Caco-2 (cell line): ENCODE data around the gene TBPL1. TPM values are rescaled to one million over a fixed set of nuclear protein-coding genes. Genes with fewer than 3 reads are reported as not detected.

ENCODE experiments used
- BruUV-seq: library from RNA; stranded (reverse); fragments of 400-500 nt; replicated peaks from 2 replicates; lab custom pipeline; 2021; lab: Mats Ljungman, UMichigan
- CTCF ChIA-PET: fragments of 300-600 bp; sonication (Branson Sonifier 250); formaldehyde crosslinking; loops from one replicate; lab custom pipeline; 2022; ENCODE audit warnings: antibody characterized with exemption; lab: Charles Lee
- POLR2A ChIA-PET: fragments of 300-600 bp; sonication (Branson Sonifier 250); formaldehyde crosslinking; loops from one replicate; lab custom pipeline; 2022; ENCODE audit warnings: antibody characterized with exemption; lab: Charles Lee
- DNase-seq, 2 experiments: peaks; one replicate each; pipeline versions ENCODE4 v3.0.0 to v3.0.0-alpha.2; 2020 to 2022
- H3K27me3 ChIP-seq: replicated peaks from 2 replicates; pipeline ENCODE4 v1.6.0; 2011; ENCODE audit warnings: low read length; ENCODE audit not compliant: control insufficient read depth, insufficient read depth
- H3K36me3 ChIP-seq: 2 replicates; pipeline ENCODE4 v1.5.1; 2011; ENCODE audit warnings: low read length; ENCODE audit not compliant: control insufficient read depth, insufficient read depth
- H3K4me1 ChIP-seq: fragments of 250-450 bp; sonication (Bioruptor Pico); 2 replicates; pipeline ENCODE4 v1.5.1; 2020; ENCODE audit warnings: mild to moderate bottlenecking
- H3K4me3 ChIP-seq: 2 replicates; pipeline ENCODE4 v1.5.1; 2011; ENCODE audit warnings: low read depth, mild to moderate bottlenecking, control low read depth, low read length
- H3K9me3 ChIP-seq: fragments of 250-450 bp; sonication (Bioruptor Pico); 2 replicates; pipeline ENCODE4 v1.5.1; 2020; ENCODE audit warnings: mild to moderate bottlenecking, moderate library complexity
- H3K27ac Mint-ChIP-seq: one replicate; pipeline ENCODE4 v1.8.0; 2022; ENCODE audit warnings: mixed read lengths; ENCODE audit not compliant: unreplicated experiment
- H3K27me3 Mint-ChIP-seq: one replicate; pipeline ENCODE4 v1.8.0; 2022; ENCODE audit warnings: mixed read lengths; ENCODE audit not compliant: insufficient read depth, unreplicated experiment
- H3K36me3 Mint-ChIP-seq: one replicate; pipeline ENCODE4 v1.8.0; 2022; ENCODE audit warnings: mild to moderate bottlenecking, mixed read lengths; ENCODE audit not compliant: insufficient read depth, unreplicated experiment
- H3K4me1 Mint-ChIP-seq: one replicate; pipeline ENCODE4 v1.8.0; 2022; ENCODE audit warnings: low read depth, mixed read lengths; ENCODE audit not compliant: unreplicated experiment
- H3K4me3 Mint-ChIP-seq: one replicate; pipeline ENCODE4 v1.8.0; 2022; ENCODE audit warnings: mild to moderate bottlenecking, moderate library complexity, mixed read lengths; ENCODE audit not compliant: unreplicated experiment
- H3K9me3 Mint-ChIP-seq: one replicate; pipeline ENCODE4 v1.8.0; 2022; ENCODE audit warnings: mixed read lengths; ENCODE audit not compliant: unreplicated experiment
- CTCF ChIP-seq, 2 experiments: fragments of 200-600 bp in 1 of 2; IDR thresholded peaks; 1 replicate in 1 of 2; 2 replicates in 1 of 2; pipeline versions ENCODE4 v1.5.1 to v1.8.0; 2011 to 2022; ENCODE audit warnings: antibody characterized with exemption in 1 of 2, control low read depth in 1 of 2, inconsistent platforms in 1 of 2, low read depth in 1 of 2, low read length in 1 of 2, mild to moderate bottlenecking in 1 of 2, moderate library complexity in 1 of 2; ENCODE audit not compliant: insufficient read depth in 1 of 2, severe bottlenecking in 1 of 2, unreplicated experiment in 1 of 2
- intact Hi-C: fragments of 100-400 bp; cut with micrococcal nuclease; formaldehyde crosslinking; loops from one replicate; pipeline ENCODE4 v1.10.0; 2022; ENCODE audit not compliant: unreplicated experiment
- total RNA-seq: library from RNA; stranded (reverse); gene quantifications from 2 replicates; pipeline ENCODE4 v1.2.3, GENCODE V29; 2022

The TBPL1 gene
- total RNA-seq, 1 experiment from 2014 or later, result 19.3 TPM

DNA sequence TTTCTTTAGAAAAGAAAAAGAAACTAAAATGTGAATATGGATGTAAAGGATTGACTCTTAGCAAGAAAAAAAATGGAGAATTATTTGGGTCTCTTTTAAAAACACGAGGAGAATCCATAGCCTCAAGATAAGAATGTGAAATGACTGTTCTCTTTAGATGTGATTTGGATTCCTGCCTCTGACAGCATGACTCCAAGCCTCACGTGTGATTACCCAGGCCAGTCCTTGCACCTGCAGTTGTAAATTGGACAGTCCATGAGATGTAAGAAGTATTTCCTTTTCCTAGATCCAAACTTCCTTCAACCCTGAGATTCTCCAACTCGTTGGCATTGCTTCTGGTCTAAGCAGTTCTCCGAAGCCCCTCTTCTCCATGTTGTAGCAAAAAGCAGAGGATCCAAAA, 67.5 kb downstream of the TBPL1 start:
- Mint-ChIP-seq H3K27ac (no peak overlapping the region), H3K27me3 (no peaks in the 10 kb centered on the region), H3K36me3 (no peaks in the 10 kb centered on the region), H3K4me1 (no peaks in the 10 kb centered on the region), H3K4me3 (no peak overlapping the region), H3K9me3 (no peaks in the 10 kb centered on the region)
- POLR2A ChIA-PET, result no interaction called here
- peaks cover 8% of the 10 kb centered on the region; the same call in 1 of the 2 replicates for H3K4me1 ChIP-seq
- H3K36me3 ChIP-seq, result no peaks in the 10 kb centered on the region
- no peaks in the 10 kb centered on the region for H3K27me3 ChIP-seq
- no peak overlapping the region for H3K4me3 ChIP-seq
- no peak for DNase-seq
- CTCF ChIA-PET, result no interaction called here
- no peak for TF ChIP-seq CTCF (IDR thresholded peaks at IDR 0.05; ENCODE audit: insufficient read depth in 1 of 2, low read depth in 1 of 2, low read length in 1 of 2, severe bottlenecking in 1 of 2, unreplicated experiment in 1 of 2)
- H3K9me3 ChIP-seq, result no peaks in the 10 kb centered on the region
- BruUV-seq, result no TSS peak
- intact Hi-C loops, result no loop called here

- ChIA-PET POLR2A (no interaction called here), CTCF (no interaction called here)
- H3K27me3 ChIP-seq, result no peaks in the 10 kb centered on the region
- intact Hi-C loops, result no loop called here
- H3K4me1 ChIP-seq, result peaks cover 4% of the 10 kb centered on the region; the same call in 1 of the 2 replicates
- no peaks in the 10 kb centered on the region for H3K36me3 ChIP-seq
- Mint-ChIP-seq H3K27me3 (no peaks in the 10 kb centered on the region), H3K36me3 (no peaks in the 10 kb centered on the region), H3K4me3 (no peak overlapping the region), H3K4me1 (no peaks in the 10 kb centered on the region), H3K9me3 (no peaks in the 10 kb centered on the region), H3K27ac (no peak overlapping the region)
- BruUV-seq, result no TSS peak
- H3K9me3 ChIP-seq, result no peaks in the 10 kb centered on the region
- H3K4me3 ChIP-seq, result no peak overlapping the region
- DNase-seq, result no peak
- TF ChIP-seq CTCF (IDR thresholded peaks at IDR 0.05; ENCODE audit: insufficient read depth in 1 of 2, low read depth in 1 of 2, low read length in 1 of 2, severe bottlenecking in 1 of 2, unreplicated experiment in 1 of 2), result no peak
Observed at GRCh38 chr6:134020968-134021367, 67.9 kb downstream of the TBPL1 start.

GRCh38 chr6:134021396-134022122, 68.5 kb downstream of the TBPL1 start:
- no peak for TF ChIP-seq CTCF (IDR thresholded peaks at IDR 0.05; ENCODE audit: insufficient read depth in 1 of 2, low read depth in 1 of 2, low read length in 1 of 2, severe bottlenecking in 1 of 2, unreplicated experiment in 1 of 2)
- CTCF ChIA-PET, result no interaction called here
- peaks cover 4% of the 10 kb centered on the region; the same call in 1 of the 2 replicates for H3K4me1 ChIP-seq
- H3K27me3 ChIP-seq, result no peaks in the 10 kb centered on the region
- BruUV-seq, result no TSS peak
- Mint-ChIP-seq H3K4me3 (no peak overlapping the region), H3K27me3 (no peaks in the 10 kb centered on the region), H3K4me1 (no peaks in the 10 kb centered on the region), H3K9me3 (no peaks in the 10 kb centered on the region), H3K36me3 (no peaks in the 10 kb centered on the region), H3K27ac (no peak overlapping the region)
- H3K9me3 ChIP-seq, result no peaks in the 10 kb centered on the region
- POLR2A ChIA-PET, result no interaction called here
- intact Hi-C loops, result no loop called here
- no peaks in the 10 kb centered on the region for H3K36me3 ChIP-seq
- no peak for DNase-seq
- no peak overlapping the region for H3K4me3 ChIP-seq
